ENCODE results near the gene LIFR.

Gene LIFR

GRCh38 chr5:38602641-38603040 lies 46.2 kb upstream of the LIFR start:
- Histone ChIP-seq H3K9ac (ENCODE audit: low read depth, low read length) (no peak overlapping the region), H3K27me3 (ENCODE audit: insufficient read depth, low read length, poor library complexity) (no peaks in the 10 kb centered on the region), H3K4me1 (ENCODE audit: insufficient read depth, low read length) (no peaks in the 10 kb centered on the region), H3K36me3 (ENCODE audit: insufficient read depth, low read length) (no peaks in the 10 kb centered on the region), H4K20me1 (ENCODE audit: insufficient read depth, low read length) (no peaks in the 10 kb centered on the region), H3K4me3 (ENCODE audit: low read depth in 1 of 2, low read length in 2 of 2) (no peak overlapping the region), H3K4me2 (ENCODE audit: insufficient read depth, low read length) (no peak overlapping the region), H3K9me3 (ENCODE audit: insufficient read depth, low read length, severe bottlenecking) (no peaks in the 10 kb centered on the region), H3K27ac (ENCODE audit: low read length) (no peak overlapping the region), H3K79me2 (ENCODE audit: insufficient read depth, low read length) (no peaks in the 10 kb centered on the region), H2AFZ (ENCODE audit: low read depth, low read length) (no peak overlapping the region)
- DNase-seq (no peak), ATAC-seq (ENCODE audit: insufficient read depth, low read depth) (no peak)
- TF ChIP-seq EZH2 (IDR thresholded peaks at IDR 0.05; ENCODE audit: borderline replicate concordance, low read depth, low read length, severe bottlenecking) (no peak), CTCF (IDR thresholded peaks at IDR 0.05; ENCODE audit: borderline replicate concordance, extremely low read depth, low read length, poor library complexity, severe bottlenecking) (no peak)

- Histone ChIP-seq H3K27ac (ENCODE audit: low read length) (no peak overlapping the region), H3K4me1 (ENCODE audit: insufficient read depth, low read length) (no peaks in the 10 kb centered on the region), H3K4me2 (ENCODE audit: insufficient read depth, low read length) (no peak overlapping the region), H3K9ac (ENCODE audit: low read depth, low read length) (no peak overlapping the region), H3K4me3 (ENCODE audit: low read depth in 1 of 2, low read length in 2 of 2) (no peak overlapping the region), H3K27me3 (ENCODE audit: insufficient read depth, low read length, poor library complexity) (no peaks in the 10 kb centered on the region), H3K79me2 (ENCODE audit: insufficient read depth, low read length) (no peaks in the 10 kb centered on the region), H3K9me3 (ENCODE audit: insufficient read depth, low read length, severe bottlenecking) (no peaks in the 10 kb centered on the region), H2AFZ (ENCODE audit: low read depth, low read length) (no peak overlapping the region), H3K36me3 (ENCODE audit: insufficient read depth, low read length) (no peaks in the 10 kb centered on the region), H4K20me1 (ENCODE audit: insufficient read depth, low read length) (no peaks in the 10 kb centered on the region)
- TF ChIP-seq CTCF (IDR thresholded peaks at IDR 0.05; ENCODE audit: borderline replicate concordance, extremely low read depth, low read length, poor library complexity, severe bottlenecking) (no peak), EZH2 (IDR thresholded peaks at IDR 0.05; ENCODE audit: borderline replicate concordance, low read depth, low read length, severe bottlenecking) (no peak)
- ATAC-seq (ENCODE audit: insufficient read depth, low read depth) (no peak), DNase-seq (no peak)
Observed at GRCh38 chr5:38601863-38602298, 45.4 kb upstream of the LIFR start.

DNA sequence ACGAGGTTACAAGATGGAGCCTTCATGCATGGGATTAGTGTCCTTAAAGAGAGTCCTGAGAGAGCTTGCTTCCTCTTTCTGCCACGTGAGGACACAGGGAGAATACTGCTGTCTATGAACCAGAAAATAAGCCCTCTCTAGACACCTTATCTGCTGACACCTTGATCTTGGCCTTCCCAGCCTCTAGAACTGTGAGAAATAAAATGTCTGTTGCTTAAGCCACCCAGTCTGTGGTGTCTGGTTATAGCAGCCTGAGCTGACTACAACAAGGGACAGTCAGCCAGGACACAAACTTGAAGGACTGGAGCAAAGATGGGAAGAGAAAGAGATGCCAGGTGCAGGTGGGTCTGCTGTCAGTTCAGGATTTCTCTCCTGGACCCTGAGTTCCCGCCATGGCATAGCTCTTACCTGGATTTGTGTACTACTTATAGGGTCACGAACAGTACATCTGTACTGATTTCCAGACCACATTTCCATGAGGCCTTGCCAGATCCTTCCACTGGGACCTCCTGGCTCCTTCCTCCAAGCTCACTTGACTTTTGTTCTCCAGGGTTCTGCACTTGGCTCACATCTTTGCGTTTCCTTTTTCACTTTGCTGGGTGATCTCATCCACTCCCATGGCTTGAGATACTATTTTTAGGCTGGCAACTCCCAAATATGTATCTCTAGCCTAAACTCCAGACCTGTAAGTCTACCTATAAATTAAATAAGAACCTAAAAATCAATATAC lies 44.9 kb upstream of the LIFR start:
- H3K36me3 ChIP-seq (ENCODE audit: insufficient read depth, low read length) = no peaks in the 10 kb centered on the region
- TF ChIP-seq EZH2 (IDR thresholded peaks at IDR 0.05; ENCODE audit: borderline replicate concordance, low read depth, low read length, severe bottlenecking) = no peak
- TF ChIP-seq CTCF (IDR thresholded peaks at IDR 0.05; ENCODE audit: borderline replicate concordance, extremely low read depth, low read length, poor library complexity, severe bottlenecking) = no peak
- no peak for DNase-seq
- H2AFZ ChIP-seq (ENCODE audit: low read depth, low read length) = no peak overlapping the region
- no peak for ATAC-seq (ENCODE audit: insufficient read depth, low read depth)
- no peaks in the 10 kb centered on the region for H3K79me2 ChIP-seq (ENCODE audit: insufficient read depth, low read length)
- no peaks in the 10 kb centered on the region for H3K4me1 ChIP-seq (ENCODE audit: insufficient read depth, low read length)
- H3K4me3 ChIP-seq (ENCODE audit: low read depth in 1 of 2, low read length in 2 of 2) = no peak overlapping the region
- H3K4me2 ChIP-seq (ENCODE audit: insufficient read depth, low read length) = no peak overlapping the region
- H3K9ac ChIP-seq (ENCODE audit: low read depth, low read length) = no peak overlapping the region
- H4K20me1 ChIP-seq (ENCODE audit: insufficient read depth, low read length) = no peaks in the 10 kb centered on the region
- no peaks in the 10 kb centered on the region for H3K9me3 ChIP-seq (ENCODE audit: insufficient read depth, low read length, severe bottlenecking)
- no peaks in the 10 kb centered on the region for H3K27me3 ChIP-seq (ENCODE audit: insufficient read depth, low read length, poor library complexity)
- H3K27ac ChIP-seq (ENCODE audit: low read length) = no peak overlapping the region

Measured in DND-41 (cell line).